SH-SY5Y (cell line): ENCODE results near the gene TEX30.

Experiments used
- GATA2 ChIP-seq: IDR thresholded peaks from 2 replicates; pipeline ENCODE4 v1.6.1; 2011; ENCODE audit warnings: mild to moderate bottlenecking, low read depth, low read length
- GATA3 ChIP-seq: IDR thresholded peaks from 2 replicates; pipeline ENCODE4 v1.6.1; 2011; ENCODE audit warnings: low read depth, mild to moderate bottlenecking, low read length, moderate library complexity

- TF ChIP-seq GATA2 (no peak), GATA3 (no peak)
Observed at GRCh38 chr13:102779436-102780159, 6.0 kb upstream of the TEX30 start.
